GM12892 (cell line): ENCODE results near the gene ERO1B.

Experiments
- POLR2A ChIP-seq: IDR thresholded peaks from 2 replicates; pipeline ENCODE4 v1.6.1; 2011; ENCODE audit warnings: low read depth, low read length, control low read depth
- POLR2AphosphoS5 ChIP-seq: IDR thresholded peaks from 2 replicates; pipeline ENCODE4 v1.6.1; 2011; ENCODE audit warnings: low read depth, low read length, control low read depth
- TAF1 ChIP-seq: IDR thresholded peaks from 2 replicates; pipeline ENCODE4 v1.6.1; 2011; ENCODE audit warnings: low read depth, mild to moderate bottlenecking, control low read depth, low read length, borderline replicate concordance

GRCh38 chr1:236253119-236253518 lies 28.6 kb downstream of the ERO1B start:
- no peak for TF ChIP-seq POLR2AphosphoS5
- TF ChIP-seq TAF1: no peak
- TF ChIP-seq POLR2A: no peak
